HG02763 (cell line): Measurements from ENCODE around the gene UGT3A2.
"Not testable (repeated sequence)": the region's sequence is repeated elsewhere in the genome, so short reads cannot be mapped to it uniquely, and the experiment has no call there.

ENCODE experiments used
- ATAC-seq: cut with Tn5 transposase; IDR thresholded peaks from one replicate; pipeline ENCODE4 v1.9.1; 2021; ENCODE audit warnings: mild to moderate bottlenecking, moderate library complexity; ENCODE audit not compliant: unreplicated experiment

Gene UGT3A2

DNA sequence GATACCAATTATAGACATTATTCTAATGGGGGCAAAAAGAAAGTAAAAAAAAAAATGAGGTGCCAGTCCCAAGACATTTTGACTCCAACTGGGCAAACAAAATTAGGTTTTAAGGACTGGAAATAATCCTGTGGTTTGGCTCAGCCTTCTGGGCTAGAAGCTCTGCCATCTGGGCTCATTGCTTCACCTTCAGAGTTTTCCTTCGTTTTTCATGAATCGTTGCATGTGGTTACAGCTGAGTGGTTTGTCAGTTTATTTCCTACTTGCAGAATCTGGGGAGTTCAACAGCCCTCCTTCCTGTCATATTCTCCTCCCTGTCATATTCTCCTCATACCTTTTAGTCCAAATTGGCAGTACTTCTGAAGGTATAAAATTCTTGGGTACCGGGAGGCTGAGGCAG lies 12.0 kb downstream of the UGT3A2 start:
- no peak for ATAC-seq

- ATAC-seq = no peak
Observed at GRCh38 chr5:36052538-36052937, 14.1 kb downstream of the UGT3A2 start.

DNA sequence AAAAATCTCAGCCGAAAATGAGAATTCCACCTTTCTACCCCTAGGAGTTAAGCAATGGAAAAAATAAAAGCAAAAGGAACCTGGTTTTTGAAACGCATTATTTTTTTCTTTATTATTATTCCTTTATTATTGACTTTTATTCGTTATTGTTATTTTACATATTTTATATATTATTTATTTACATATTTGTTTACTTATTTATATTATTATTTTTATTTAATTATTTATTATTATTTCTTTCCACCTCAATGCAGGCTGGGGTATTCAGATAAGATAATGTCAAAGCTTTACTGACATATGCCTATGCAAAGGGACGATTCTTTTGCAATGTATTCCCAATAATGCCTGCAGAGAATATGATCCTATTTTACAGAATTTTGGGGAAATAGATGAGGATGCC lies 16.7 kb downstream of the UGT3A2 start:
- ATAC-seq = no peak

DNA sequence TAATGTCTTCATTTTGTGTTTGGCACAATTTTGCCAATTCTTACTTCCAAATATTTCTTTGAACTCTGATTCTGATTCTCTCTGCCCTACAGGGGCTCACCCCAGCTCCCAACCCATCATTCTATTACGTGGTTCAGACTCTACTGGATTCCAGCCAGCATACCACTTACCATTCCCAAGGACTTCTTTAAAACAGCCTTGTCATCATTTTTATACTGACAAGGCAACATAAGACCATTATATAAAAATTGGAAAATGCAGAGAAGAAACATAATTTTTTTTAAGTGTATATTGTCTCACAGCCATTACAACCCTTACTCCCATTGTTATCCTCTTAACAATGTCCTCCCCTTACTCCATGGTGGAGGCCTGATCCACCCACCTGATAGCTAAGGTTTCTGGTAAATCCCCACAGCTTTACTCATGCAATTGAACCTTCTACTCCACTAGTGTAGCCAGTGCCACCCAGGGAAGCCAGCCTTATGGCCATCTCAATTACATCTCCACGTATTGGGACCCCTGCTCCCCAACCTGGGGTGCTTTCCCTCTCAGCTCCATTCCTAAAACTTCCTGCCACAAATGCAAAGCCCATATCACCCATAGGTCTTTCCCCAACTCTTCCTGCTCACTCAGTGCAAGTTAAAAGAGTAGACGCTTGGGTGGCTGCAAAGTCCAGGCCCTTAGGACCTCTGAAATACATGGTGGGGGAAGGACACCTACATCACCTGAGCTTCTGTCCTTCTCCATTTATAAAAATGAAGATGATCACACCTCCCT lies 19.1 kb downstream of the UGT3A2 start:
- no peak for ATAC-seq

DNA sequence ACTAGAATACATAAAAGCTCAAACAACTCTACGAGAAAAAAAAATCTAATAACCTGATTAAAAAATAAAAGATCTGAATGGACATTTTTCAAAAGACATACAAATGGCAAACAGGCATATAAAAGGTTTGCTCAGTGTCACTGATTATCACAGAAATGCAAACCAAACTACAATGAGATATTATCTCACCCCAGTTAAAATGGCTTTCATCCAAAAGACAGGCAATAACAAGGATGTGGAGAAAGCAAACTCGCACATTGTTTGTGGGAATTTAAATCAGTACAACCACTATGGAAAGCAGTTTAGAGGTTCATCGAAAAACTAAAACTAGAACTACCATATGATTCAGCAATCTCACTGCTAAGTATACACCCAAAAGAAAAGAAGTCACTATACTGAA lies 20.8 kb downstream of the UGT3A2 start:
- ATAC-seq = no peak

- ATAC-seq = no peak
Observed at GRCh38 chr5:36041537-36041845, 25.2 kb downstream of the UGT3A2 start.

DNA sequence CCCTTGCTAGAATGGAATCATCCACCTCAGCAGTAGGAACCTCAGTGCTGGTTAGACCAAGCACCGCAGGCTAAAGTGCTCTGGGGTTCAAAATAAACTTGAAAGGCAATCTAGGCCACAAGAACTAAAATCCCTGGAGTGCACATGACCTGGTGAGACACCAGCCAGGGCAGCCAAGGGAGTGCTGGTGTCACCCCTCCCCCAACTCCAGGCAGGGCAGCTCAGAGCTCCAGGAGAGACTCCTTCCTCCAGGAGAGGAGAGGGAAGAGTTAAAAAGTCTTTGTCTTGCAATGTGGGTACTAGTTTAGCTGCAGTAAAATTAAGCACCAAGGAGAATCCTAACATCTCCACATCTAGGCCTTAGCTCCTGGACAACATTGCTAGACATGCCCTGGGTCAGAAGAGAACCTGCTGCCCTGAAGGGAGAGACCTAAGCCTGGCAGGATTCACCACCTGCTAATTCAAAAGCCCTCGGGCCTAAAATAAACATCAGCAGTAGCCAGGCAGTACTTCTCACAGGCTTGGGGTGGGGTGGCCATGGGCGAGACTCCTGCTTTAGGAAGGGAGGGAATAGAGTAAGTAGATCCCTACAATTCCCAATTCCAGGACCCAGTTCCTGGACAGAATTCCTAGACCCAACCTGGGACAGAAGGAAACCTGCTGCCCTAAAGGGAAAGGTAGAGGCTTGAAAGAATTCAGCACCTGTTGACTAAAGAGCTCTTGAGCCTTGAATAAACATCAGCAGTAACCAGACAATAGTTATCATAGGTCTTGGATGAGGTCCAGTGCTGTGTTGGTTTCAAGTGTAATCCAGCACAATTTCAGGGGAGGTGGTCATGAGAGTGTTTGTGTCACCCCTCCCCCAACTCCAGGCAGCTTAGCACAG lies 25.8 kb downstream of the UGT3A2 start:
- no peak for ATAC-seq

DNA sequence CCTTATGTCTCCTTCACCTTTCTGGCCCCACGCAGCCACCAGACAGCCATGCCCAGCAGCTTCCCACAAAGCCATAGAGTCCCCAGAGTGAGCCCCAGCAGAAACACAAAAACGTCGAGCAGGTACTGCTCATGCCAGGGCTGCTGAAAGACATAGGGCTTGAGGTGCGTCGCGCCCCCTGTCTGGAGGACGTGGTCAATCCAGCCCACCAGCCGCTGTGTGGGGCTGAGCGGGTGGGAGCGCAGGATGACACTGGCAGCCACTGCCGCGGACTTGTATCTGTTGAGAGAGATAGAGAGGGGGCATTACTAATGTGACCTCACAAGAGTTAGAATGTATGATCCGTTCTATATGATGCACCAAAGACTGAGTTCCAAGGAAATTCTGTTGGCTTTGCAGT lies 31.0 kb downstream of the UGT3A2 start:
- no peak for ATAC-seq

- not testable (repeated sequence) for ATAC-seq
Observed at GRCh38 chr5:36034536-36035134, 32.0 kb downstream of the UGT3A2 start.

- ATAC-seq = no peak
Observed at GRCh38 chr5:36033486-36033885, 33.2 kb downstream of the UGT3A2 start.

DNA sequence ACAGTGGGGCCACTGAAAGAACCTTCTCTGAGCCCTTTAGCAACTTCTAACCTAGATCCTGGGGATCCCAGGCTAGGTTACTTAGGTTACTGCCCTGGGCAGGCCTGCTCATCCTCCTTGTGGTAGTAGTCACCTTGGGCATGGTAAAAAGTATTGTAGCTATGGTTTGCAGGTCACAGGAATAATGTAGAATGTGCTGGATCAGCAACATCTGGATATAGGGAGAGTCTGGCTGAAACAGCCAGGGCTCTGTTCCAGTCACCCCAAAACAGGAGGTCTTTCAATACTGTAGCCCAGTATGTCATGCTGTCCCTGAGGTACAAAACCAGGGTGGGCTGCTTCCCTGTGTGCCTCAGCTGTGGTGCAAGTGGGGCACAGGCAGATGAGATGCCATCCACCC lies 33.6 kb downstream of the UGT3A2 start:
- ATAC-seq = no peak

GRCh38 chr5:36031223-36031622 lies 35.5 kb downstream of the UGT3A2 start:
- no peak for ATAC-seq

GRCh38 chr5:36029914-36030313 lies 36.8 kb downstream of the UGT3A2 start:
- ATAC-seq = no peak

DNA sequence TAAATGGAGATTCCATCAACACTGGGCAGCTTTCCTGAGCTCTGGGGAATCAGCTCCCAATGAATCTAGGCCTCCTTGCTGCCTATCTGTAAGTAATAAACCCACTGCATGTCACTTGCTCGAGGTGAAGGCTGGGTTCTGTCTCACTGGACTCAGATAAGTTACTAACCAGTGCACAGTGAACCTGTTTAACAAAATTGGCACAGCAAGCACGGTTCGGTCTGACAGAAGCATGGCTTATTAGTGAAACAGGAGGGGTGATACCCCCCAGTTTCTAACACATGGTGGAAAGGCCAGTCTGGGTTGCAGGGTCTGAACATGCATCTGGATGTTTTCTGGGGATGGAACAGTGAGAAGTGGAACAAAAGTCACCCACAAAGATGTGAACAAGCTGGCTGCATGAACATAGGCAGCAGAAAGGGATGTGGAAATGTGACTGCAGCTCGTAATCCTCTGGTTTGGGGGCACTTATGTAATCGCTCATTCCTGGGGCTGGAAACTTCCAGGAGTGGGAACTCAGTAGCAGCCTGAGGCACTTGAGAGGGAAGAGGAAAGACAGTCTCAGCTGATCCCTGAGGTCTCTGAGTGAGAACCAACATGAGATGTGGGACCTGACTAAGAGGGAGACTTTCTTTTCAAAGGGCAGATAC lies 37.7 kb downstream of the UGT3A2 start:
- ATAC-seq = no peak

DNA sequence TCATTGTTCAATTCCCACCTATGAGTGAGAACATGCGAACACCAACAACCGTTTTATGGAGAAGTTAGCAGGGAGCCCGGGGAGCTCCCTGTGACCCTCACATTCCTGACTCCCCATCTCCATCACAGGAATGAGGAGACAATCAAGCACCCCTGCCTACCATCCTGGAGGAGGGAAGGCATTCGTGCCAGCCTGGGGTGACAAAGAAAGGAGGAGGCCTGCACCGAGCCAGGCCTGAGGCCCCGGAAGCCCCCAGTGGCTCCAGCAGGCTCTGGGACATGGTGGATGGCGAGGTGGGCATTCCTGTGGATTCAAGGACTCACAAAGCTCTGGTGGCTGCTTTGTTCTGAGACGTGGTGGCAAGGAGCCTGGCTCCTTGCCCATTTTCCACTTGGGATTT lies 39.0 kb downstream of the UGT3A2 start:
- no peak for ATAC-seq

GRCh38 chr5:36026706-36027465 lies 39.8 kb downstream of the UGT3A2 start:
- no peak for ATAC-seq

DNA sequence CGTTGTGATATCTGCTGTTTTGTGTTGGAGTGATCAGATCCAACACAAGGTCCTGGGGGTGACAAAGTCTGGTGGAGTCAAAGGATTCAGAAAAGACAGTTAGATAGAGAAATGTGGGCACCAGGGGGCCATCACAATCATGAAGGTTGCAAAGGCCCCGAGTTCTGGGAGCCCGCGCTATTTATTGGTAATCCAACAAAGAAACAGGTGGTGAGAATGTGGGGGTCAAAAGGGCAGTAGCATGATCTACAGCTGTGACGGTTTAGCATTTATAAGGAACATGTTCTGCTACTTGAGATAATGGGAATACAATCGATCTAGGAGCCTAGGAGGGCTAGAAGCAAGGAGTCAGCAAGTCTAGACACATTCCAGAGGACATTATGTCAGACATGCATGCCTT lies 44.4 kb downstream of the UGT3A2 start:
- ATAC-seq = not testable (repeated sequence)

- ATAC-seq = not testable (repeated sequence)
Observed at GRCh38 chr5:36019584-36019983, 47.1 kb downstream of the UGT3A2 start.

- no peak for ATAC-seq
Observed at GRCh38 chr5:36017622-36018021, 49.1 kb downstream of the UGT3A2 start.

- ATAC-seq = no peak
Observed at GRCh38 chr5:36017004-36017403, 49.7 kb downstream of the UGT3A2 start.

DNA sequence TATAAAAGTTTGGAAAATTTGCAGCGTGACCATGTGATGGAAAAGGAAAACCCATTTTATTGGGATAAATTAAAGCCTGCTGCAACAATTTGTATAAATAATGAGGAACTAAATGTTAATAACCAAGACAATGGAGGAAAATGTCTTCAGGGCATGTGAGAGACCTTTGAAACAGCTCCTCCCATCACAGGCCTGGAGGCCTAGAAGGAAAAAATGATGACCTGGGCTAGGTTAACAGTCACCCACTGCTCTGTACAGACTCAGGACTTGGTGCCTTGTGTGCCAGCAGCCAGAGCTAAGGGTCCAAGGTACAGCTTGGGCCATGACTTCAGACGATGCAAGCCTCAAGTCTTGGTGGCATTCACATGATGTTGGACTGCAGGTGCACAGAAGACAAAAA lies 53.5 kb downstream of the UGT3A2 start:
- no peak for ATAC-seq
